Pons (tissue), 1 donor: ENCODE measurements around the gene OR2F1.
"Not testable (repeated sequence)": the region's sequence is repeated elsewhere in the genome, so short reads cannot be mapped to it uniquely, and the experiment has no call there.

Experiments
- DNase-seq: peaks from one replicate; pipeline ENCODE4 v3.0.0-alpha.2; 2016; ENCODE audit warnings: low spot score

OR2F1 gene

GRCh38 chr7:144009361-144009760, 54.7 kb downstream of the OR2F1 start:
- DNase-seq, result no peak

- DNase-seq, result not testable (repeated sequence)
These were observed 55.4 kb downstream of the OR2F1 start for GRCh38 chr7:144010061-144010460.

- DNase-seq, result not testable (repeated sequence)
These were observed 56.2 kb downstream of the OR2F1 start for GRCh38 chr7:144010821-144011220.

GRCh38 chr7:144011458-144012230, 57.0 kb downstream of the OR2F1 start:
- DNase-seq, result no peak
